ENCODE results near the gene WRAP73.

The WRAP73 gene

DNA sequence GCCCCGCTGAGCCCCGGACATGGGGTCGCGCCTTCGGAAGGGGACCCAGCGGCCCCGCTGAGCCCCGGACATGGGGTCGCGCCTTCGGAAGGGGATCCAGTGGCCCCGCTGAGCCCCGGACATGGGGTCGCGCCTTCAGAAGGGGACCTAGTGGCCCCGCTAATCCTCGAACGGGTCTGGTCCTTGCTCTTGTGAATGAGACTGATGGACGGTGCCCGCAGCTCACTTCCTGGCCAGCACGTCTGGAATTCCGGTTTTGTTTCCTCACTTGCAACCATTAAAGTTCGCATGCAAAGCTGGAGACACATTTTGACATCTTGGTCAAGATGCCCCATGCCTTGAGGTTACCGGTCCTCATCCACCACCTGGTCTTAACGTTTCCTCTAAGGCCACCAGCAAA lies 5.6 kb downstream of the WRAP73 start:
- DNase-seq = no peak

DNA sequence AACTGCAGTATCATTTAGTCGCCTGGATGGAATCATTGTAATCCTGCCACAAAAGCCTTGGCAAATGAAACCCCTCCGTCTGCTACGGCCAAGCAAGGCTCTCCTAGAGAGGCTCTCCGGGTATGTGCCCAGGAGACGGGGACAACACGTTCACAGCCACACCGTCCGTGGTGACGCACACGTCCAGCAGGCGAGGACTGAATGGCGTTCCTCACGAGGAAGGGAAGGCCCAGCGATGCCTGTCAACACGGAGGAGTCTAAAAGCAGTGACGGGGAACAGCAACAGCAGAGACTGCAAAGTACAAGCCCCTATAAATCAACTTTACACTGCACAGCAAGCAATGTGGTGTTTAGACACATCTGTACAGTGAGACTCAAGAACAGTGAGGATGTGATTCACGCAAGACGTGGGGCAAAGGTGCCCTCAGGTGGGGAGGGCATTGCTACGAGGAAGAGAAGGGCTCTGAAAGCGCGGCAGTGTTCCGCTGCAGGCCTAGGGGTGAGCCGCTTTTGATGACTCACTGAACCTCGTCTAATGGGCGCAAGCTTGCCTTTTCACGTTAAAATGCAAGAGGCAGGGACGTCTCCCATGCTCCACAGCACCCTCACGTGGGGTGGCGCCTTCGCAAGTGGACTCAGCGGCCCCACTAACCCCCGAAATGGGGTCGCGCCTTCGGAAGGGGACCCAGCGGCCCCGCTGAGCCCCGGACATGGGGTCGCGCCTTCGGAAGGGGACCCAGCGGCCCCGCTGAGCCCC lies 6.8 kb downstream of the WRAP73 start:
- no peak for DNase-seq

- no peak for DNase-seq
Observed at GRCh38 chr1:3641816-3642215, 8.1 kb downstream of the WRAP73 start.

DNA sequence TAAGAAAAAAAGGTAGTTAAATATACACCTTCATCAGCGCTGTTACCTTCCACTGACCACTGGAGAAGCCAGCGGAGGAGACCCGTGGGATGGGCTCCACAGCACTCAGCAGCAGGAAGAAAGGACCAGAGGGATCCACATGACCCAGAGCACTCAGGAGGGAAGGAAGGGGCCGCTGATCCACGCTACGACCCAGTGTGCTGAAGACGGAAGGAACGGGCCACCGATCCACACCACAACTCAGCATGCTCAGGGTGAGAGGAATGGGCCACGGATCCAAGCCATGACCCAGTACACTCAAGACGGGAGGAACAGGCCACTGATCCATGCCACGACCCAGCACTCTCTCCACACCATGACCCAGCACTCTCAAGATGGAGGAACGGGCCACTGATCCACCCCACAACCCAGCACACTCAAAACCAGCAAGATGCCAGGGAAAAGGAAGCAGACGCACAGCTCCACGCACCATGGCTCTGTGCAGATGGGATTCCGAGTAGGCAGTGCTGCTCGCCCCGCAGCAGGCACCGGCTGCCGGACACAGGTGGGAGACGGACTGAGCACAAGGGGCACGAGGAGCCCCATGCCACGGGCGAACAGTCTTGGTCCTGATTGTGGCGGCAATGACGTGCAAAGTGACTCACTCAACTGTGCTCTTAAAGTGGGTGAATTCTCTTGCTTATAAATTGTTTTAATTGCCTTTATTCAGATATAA lies 8.7 kb downstream of the WRAP73 start:
- DNase-seq = no peak

GRCh38 chr1:3640121-3640837 lies 9.6 kb downstream of the WRAP73 start:
- DNase-seq = no peak

DNA sequence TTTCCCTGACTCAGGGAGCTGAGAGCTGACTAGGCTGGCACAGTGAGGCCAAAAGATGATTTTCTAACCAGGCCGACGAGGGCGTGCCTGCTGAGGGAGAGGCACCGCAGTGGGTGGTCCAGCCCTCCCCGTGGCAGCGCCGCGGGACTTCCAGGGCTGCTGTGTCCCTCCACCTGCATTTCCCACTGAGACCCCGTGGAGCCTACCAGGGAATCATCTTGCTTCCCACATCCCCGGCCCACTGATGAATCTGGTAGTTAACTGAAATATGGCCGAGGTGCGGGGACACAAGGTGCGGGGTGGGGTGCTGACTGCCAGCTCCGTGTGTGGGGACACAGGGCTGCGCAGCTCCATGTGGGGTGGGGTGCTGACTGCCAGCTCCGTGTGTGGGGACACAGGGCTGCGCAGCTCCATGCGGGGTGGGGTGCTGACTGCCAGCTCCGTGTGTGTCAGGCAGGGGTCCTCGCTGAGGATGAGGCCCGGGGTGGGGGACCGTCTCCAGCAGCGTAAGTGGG lies 10.4 kb downstream of the WRAP73 start:
- no peak for DNase-seq

DNA sequence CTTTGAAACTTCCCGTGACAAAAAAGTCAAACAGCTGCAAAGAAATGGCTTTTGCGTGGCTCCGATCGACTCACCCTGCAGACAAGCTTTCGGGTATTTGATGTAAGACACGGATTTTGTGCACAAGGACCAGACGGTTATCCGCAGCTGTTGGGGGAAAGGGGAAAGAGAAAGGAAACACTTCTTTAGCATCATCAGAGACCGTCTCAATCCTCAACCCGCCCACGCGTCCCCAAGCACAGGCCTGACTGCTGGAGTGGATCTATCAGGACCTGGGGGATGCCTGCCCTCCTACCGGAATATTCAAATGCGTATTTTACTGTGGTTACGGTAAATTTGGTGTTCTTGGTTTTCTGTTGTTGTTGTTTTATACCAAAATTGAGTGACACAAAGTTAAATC lies 11.2 kb downstream of the WRAP73 start:
- no peak for DNase-seq

GRCh38 chr1:3638027-3638426 lies 11.9 kb downstream of the WRAP73 start:
- DNase-seq = no peak

GRCh38 chr1:3636531-3636930 lies 13.4 kb downstream of the WRAP73 start:
- no peak for DNase-seq

DNA sequence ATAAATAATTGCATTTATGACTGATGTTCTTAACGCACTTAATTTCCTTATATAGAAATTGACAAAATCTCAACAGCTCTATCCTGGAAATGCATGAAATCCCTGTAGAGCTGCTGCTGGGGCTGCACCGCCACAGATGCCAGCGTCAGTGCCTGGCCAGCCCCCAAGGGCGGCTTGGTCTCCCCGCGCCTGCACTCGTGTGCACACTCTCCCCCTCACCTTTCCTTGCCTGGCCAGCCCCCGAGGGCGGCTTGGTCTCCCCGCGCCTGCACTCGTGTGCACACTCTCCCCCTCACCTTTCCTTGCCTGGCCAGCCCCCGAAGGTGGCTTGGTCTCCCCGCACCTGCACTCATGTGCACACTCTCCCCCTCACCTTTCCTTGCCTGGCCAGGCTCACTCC lies 13.8 kb downstream of the WRAP73 start:
- DNase-seq = no peak

- DNase-seq = no peak
Observed at GRCh38 chr1:3634059-3634800, 15.7 kb downstream of the WRAP73 start.

- DNase-seq = no peak
Observed at GRCh38 chr1:3633344-3634058, 16.4 kb downstream of the WRAP73 start.

DNA sequence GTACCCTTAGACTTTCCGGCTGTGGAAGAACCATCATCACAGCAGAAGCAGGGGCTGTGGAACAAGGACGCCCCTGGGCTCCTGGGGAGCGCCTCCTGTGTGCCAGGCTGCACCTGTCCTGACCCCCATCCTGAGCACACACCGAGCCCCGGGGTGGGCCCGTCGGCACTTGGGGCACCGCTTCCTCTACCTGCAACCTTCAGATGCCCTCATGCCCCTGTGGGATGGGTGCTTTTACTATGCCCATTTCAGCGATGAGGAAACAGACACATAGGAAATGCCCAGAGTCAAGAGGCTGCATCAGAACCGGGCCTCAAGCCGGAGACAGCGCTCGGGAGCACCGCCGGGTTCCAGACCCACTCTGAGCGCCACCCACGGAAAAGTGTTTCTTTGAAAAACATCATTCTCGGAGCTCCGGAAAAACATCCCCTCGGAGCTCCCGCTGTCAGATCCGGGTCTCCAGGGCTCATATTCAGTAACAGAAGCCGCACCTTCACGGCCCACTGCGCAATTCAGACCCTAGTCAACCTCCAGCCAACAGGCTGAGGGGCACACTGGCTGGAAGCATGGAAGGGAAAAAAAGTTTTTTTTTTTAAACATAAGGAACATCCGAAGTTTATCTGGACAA lies 17.1 kb downstream of the WRAP73 start:
- DNase-seq = no peak

DNA sequence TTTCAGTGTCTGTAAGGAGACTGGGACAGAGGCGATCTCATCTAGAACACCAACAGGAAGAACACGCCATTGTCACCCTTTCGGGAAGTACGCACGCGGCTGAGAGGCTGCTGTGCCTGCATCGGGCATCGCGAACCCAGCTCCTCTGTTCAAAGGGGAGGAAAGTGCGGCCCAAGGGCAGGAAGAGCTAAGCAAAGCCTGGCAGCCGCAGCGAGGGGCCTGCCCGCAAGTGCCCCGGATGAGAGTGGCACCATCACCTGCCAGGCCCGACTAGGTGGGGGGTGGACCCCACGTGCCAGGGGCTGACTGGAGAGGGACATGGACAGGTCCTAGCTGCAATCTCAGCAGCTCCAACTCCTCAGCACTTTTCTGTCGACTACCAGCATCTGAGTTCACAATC lies 17.6 kb downstream of the WRAP73 start:
- DNase-seq = no peak

GRCh38 chr1:3631320-3632260 lies 18.3 kb downstream of the WRAP73 start:
- no peak for DNase-seq

GRCh38 chr1:3630914-3631313 lies 19.0 kb downstream of the WRAP73 start:
- DNase-seq = no peak

GRCh38 chr1:3630161-3630611 lies 19.7 kb downstream of the WRAP73 start:
- no peak for DNase-seq

- no peak for DNase-seq
Observed at GRCh38 chr1:3629561-3630160, 20.2 kb downstream of the WRAP73 start.

- no peak for DNase-seq
Observed at GRCh38 chr1:3628445-3628844, 21.5 kb downstream of the WRAP73 start.

Measured in KG1 (cell line).